ENCODE results near the gene TBC1D2B.

TBC1D2B gene

DNA sequence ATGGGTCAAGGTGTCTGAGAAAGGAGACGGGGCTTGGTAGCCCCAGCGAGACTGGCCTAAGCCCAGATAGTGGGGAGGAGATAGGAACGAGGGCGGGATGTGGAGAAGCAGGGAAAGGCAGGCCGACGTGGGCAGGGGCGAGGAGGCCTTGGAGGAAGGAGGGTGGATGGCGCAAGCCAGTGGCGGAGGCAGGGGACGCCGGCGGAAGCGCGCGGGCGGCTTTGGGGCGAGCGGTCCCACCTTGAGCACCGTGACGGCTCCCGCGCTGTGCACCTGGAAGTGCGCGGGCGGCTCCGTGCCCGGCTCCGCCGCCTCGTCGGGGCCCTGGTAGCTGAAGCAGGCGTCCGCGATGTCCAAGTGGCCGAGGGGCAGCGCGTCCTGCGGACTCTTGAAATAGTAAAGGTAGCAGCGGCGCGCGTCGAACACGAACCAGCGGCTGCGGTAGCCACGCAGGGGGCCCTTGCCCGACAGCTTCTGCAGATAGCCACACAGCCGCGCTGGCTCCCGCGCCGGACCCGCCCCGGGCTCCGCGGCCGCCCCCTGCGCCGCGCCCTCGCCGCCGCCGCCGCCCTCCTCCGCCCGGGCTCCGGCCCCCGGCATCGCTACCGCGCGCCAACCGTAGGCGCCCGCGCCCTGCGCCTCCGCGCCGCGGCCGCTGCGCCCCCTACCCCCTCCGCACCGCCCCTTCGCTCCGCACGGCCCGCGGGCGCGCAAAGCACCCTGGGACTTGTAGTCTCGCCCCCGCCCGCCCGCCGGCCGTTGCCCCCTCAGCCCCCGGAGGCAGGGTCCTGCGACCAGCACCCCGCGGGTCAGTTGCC is at the start of gene TBC1D2B:
TSS of gene TBC1D2B (minus strand) at position 659 of the 818 bp plus-strand sequence. CDS start at position 600, 59 bp downstream.
- peak within 1 kb of the TSS; percentile 89 for H3K4me3 ChIP-seq (ENCODE audit: low read depth, low read length)
- no peaks in the 10 kb centered on the region for H3K27me3 ChIP-seq (replicated peaks)
- no peak for DNase-seq
- H3K36me3 ChIP-seq (replicated peaks): no peaks in the 10 kb centered on the region
- H3K27ac ChIP-seq: peak within 1 kb of the TSS; percentile 90
- TF ChIP-seq, protein P1, sequence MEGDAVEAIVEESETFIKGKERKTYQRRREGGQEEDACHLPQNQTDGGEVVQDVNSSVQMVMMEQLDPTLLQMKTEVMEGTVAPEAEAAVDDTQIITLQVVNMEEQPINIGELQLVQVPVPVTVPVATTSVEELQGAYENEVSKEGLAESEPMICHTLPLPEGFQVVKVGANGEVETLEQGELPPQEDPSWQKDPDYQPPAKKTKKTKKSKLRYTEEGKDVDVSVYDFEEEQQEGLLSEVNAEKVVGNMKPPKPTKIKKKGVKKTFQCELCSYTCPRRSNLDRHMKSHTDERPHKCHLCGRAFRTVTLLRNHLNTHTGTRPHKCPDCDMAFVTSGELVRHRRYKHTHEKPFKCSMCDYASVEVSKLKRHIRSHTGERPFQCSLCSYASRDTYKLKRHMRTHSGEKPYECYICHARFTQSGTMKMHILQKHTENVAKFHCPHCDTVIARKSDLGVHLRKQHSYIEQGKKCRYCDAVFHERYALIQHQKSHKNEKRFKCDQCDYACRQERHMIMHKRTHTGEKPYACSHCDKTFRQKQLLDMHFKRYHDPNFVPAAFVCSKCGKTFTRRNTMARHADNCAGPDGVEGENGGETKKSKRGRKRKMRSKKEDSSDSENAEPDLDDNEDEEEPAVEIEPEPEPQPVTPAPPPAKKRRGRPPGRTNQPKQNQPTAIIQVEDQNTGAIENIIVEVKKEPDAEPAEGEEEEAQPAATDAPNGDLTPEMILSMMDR (IDR thresholded peaks at IDR 0.05; ENCODE audit: low read depth, low read length, missing control alignments): no peak
- in situ Hi-C loops (cut with HindIII; ENCODE audit: low pct_ligation_motif_present, low sequenced_read_pairs): no loop called here

DNA sequence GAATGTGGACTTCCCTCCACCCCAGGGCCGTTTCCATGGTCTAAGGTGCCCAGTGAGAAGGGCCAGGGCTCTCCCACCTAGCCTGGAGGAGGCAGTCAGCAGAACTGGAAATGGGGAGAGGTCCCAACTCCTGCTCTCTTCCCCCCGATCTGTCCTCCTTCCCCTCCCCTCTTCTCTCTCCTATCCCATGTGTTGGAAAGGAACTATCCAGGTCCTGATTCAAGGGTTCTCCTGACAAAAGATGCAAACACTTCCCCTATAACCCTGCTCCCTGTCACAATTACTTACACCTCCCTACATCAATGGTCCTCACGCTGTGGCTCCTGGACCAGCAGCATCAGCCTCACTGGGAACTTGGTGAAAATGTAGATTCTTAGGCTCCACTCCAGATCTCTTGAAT is 47.8 kb upstream of the TBC1D2B start:
- no peak overlapping the region for H3K27ac ChIP-seq
- no peaks in the 10 kb centered on the region for H3K36me3 ChIP-seq (replicated peaks)
- H3K27me3 ChIP-seq (replicated peaks): no peaks in the 10 kb centered on the region
- in situ Hi-C loops (cut with HindIII; ENCODE audit: low pct_ligation_motif_present, low sequenced_read_pairs): no loop called here
- TF ChIP-seq, protein P1 (IDR thresholded peaks at IDR 0.05; ENCODE audit: low read depth, low read length, missing control alignments): no peak
- no peak for DNase-seq
- no peak overlapping the region for H3K4me3 ChIP-seq (ENCODE audit: low read depth, low read length)

DNA sequence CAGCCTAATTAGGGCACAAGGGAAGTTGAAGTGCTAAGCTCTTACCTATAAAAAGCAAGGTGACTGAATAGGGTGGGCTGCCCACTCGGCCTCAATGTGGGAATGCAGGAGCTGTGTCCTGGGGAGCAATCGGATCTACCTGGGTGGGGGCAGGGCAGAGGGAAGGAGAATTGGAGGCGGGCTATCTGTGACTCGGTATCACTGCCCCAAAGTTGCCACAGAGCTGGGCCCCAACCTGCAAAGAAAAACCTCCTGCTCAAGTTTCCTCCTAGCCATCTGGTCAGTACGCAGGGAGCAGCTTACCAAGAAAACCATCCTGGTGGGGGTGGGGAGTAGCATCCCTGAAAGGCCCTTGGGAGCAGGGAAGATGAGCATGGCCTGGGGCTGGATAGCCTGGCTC is 43.0 kb upstream of the TBC1D2B start:
- DNase-seq: no peak
- in situ Hi-C loops (cut with HindIII; ENCODE audit: low pct_ligation_motif_present, low sequenced_read_pairs): no loop called here
- TF ChIP-seq, protein P1 (IDR thresholded peaks at IDR 0.05; ENCODE audit: low read depth, low read length, missing control alignments): no peak
- Histone ChIP-seq H3K4me3 (ENCODE audit: low read depth, low read length) (no peak overlapping the region), H3K36me3 (replicated peaks) (no peaks in the 10 kb centered on the region), H3K27ac (no peak overlapping the region), H3K27me3 (replicated peaks) (no peaks in the 10 kb centered on the region)

DNA sequence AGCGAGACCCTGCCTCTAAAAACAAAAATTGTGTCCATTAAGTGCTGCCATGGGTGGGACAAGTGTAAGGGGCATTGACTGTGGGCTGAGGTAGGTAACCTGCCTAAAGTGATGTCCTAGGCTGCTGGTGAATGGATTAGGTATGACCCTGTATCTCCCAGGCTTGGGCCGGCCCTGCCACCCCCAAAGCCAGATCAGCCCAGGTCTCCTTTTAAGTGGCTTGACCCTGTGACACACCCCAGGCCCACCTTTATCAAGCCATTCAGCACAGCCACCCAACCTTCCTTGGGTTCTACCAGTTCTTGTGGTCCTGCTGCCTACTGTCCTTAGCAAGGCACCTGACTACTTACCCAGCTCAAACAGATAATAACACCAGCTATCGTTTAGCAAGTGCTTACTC is 35.0 kb upstream of the TBC1D2B start:
- Histone ChIP-seq H3K36me3 (replicated peaks) (no peaks in the 10 kb centered on the region), H3K4me3 (ENCODE audit: low read depth, low read length) (no peak overlapping the region), H3K27me3 (replicated peaks) (no peaks in the 10 kb centered on the region), H3K27ac (no peak overlapping the region)
- no peak for DNase-seq
- TF ChIP-seq, protein P1 (IDR thresholded peaks at IDR 0.05; ENCODE audit: low read depth, low read length, missing control alignments): no peak
- in situ Hi-C loops (cut with HindIII; ENCODE audit: low pct_ligation_motif_present, low sequenced_read_pairs): no loop called here

GRCh38 chr15:78111788-78112187 is 34.3 kb upstream of the TBC1D2B start:
- no peaks in the 10 kb centered on the region for H3K36me3 ChIP-seq (replicated peaks)
- H3K27ac ChIP-seq: no peak overlapping the region
- TF ChIP-seq, protein P1 (IDR thresholded peaks at IDR 0.05; ENCODE audit: low read depth, low read length, missing control alignments): no peak
- in situ Hi-C loops (cut with HindIII; ENCODE audit: low pct_ligation_motif_present, low sequenced_read_pairs): no loop called here
- no peak for DNase-seq
- no peaks in the 10 kb centered on the region for H3K27me3 ChIP-seq (replicated peaks)
- no peak overlapping the region for H3K4me3 ChIP-seq (ENCODE audit: low read depth, low read length)

Measured in brain microvascular endothelial cell (primary cell).